K562 (cell line): ENCODE data around the gene COPS4. TPM values are rescaled to one million over a fixed set of nuclear protein-coding genes. Genes with fewer than 3 reads are reported as not detected.

ENCODE experiments used
- ATAC-seq: fragments of 200-7000 bp; cut with Tn5 transposase; 3 replicates; pipeline ENCODE4 v1.9.1; 2020; ENCODE audit warnings: moderate library complexity
- BruUV-seq: library from RNA; stranded (reverse); fragments of 400-500 nt; replicated peaks from 2 replicates; lab custom pipeline; 2021; lab: Mats Ljungman, UMichigan
- CTCF ChIA-PET: fragments of 300-600 bp; formaldehyde crosslinking; extraction: SDS; loops from one replicate; lab custom pipeline; 2021; ENCODE audit warnings: low intra/inter-chr PET ratio; lab: Yijun Ruan, JAX
- POLR2A ChIA-PET: fragments of 300-600, 350-650 bp; sonication (Branson Sonifier 250); formaldehyde crosslinking; extraction: SDS; loops from one replicate; lab custom pipeline; 2021; ENCODE audit warnings: antibody characterized with exemption, inconsistent platforms; lab: Yijun Ruan, JAX
- DNase-seq, 4 experiments: peaks; one replicate each; pipeline versions ENCODE4 v3.0.0 to v3.0.0-alpha.2; 2011 to 2018; ENCODE audit warnings: low spot score in 3 of 4, mixed read lengths in 3 of 4; ENCODE audit errors: extremely low read depth in 1 of 4
- FAIRE-seq: peaks from 2 replicates; lab custom pipeline; 2011; peaks lifted over from hg19 to GRCh38; lab: Jason Lieb, UNC
- H2AFZ ChIP-seq: 2 replicates; pipeline ENCODE4 v1.6.0; 2011; ENCODE audit warnings: low read depth, low read length, control low read depth, inconsistent platforms
- H3K27ac ChIP-seq: fragments of 200-600 bp; 3 replicates; pipeline ENCODE4 v1.8.0; 2011; ENCODE audit warnings: low read depth, mild to moderate bottlenecking, control low read depth, inconsistent platforms, low read length, moderate library complexity, mixed read lengths; ENCODE audit errors: extremely low read depth
- H3K27me3 ChIP-seq, 2 experiments: fragments of 300-600 bp in 1 of 2; 2 replicates in 1 of 2; 3 replicates in 1 of 2; pipeline versions ENCODE4 v1.6.0 to v1.8.0; 2011; ENCODE audit warnings: inconsistent platforms in 2 of 2, low read length in 2 of 2, mild to moderate bottlenecking in 1 of 2, mixed read lengths in 1 of 2, moderate library complexity in 1 of 2; ENCODE audit not compliant: control insufficient read depth in 2 of 2, insufficient read depth in 2 of 2
- H3K36me3 ChIP-seq: fragments of 300-600 bp; 3 replicates; pipeline ENCODE4 v1.8.0; 2011; ENCODE audit warnings: mild to moderate bottlenecking, low read length, inconsistent platforms; ENCODE audit not compliant: control insufficient read depth, insufficient read depth
- H3K4me1 ChIP-seq, 2 experiments: fragments of 200-600 bp in 1 of 2; replicated peaks in 1 of 2; 2 replicates in 1 of 2; 3 replicates in 1 of 2; pipeline versions ENCODE4 v1.5.1 to v1.8.0; 2011; ENCODE audit warnings: inconsistent platforms in 2 of 2, low read length in 2 of 2, mild to moderate bottlenecking in 1 of 2, mixed read lengths in 1 of 2, moderate library complexity in 1 of 2; ENCODE audit not compliant: control insufficient read depth in 2 of 2, insufficient read depth in 2 of 2
- H3K4me2 ChIP-seq: 2 replicates; pipeline ENCODE4 v1.6.1; 2011; ENCODE audit warnings: low read length, control low read depth, inconsistent platforms, mixed read lengths; ENCODE audit not compliant: insufficient read depth
- H3K4me3 ChIP-seq: fragments of 200-600 bp; sonication (generic), shearing (Covaris generic); 2 replicates; pipeline ENCODE4 v1.5.1; 2016; ENCODE audit warnings: control low read depth, inconsistent platforms
- H3K79me2 ChIP-seq: fragments of 200-600 bp; 3 replicates; pipeline ENCODE4 v1.8.0; 2011; ENCODE audit warnings: low read length, inconsistent platforms; ENCODE audit not compliant: control insufficient read depth, insufficient read depth
- H3K9ac ChIP-seq, 2 experiments: 2 replicates each; pipeline versions ENCODE4 v1.6.0 to v1.6.1; 2011; ENCODE audit warnings: low read depth in 2 of 2, low read length in 2 of 2, control low read depth in 1 of 2, inconsistent platforms in 1 of 2, mild to moderate bottlenecking in 1 of 2, mixed read lengths in 1 of 2; ENCODE audit not compliant: insufficient read depth in 1 of 2
- H3K9me1 ChIP-seq: one replicate; pipeline ENCODE4 v1.6.0; 2011; ENCODE audit warnings: inconsistent platforms, mild to moderate bottlenecking, low read length, moderate library complexity; ENCODE audit not compliant: control insufficient read depth, insufficient read depth
- H3K9me3 ChIP-seq: replicated peaks from 2 replicates; pipeline ENCODE4 v1.5.1; 2011; ENCODE audit warnings: low read depth, low read length, inconsistent platforms; ENCODE audit not compliant: control insufficient read depth, insufficient read depth
- H4K20me1 ChIP-seq: replicated peaks from 2 replicates; pipeline ENCODE4 v1.6.1; 2011; ENCODE audit warnings: low read length, inconsistent platforms, mixed read lengths; ENCODE audit not compliant: control insufficient read depth, insufficient read depth
- ARID1B ChIP-seq: fragments of 450-650 bp; IDR thresholded peaks from 2 replicates; pipeline ENCODE4 v1.6.1; 2016; ENCODE audit warnings: antibody characterized with exemption, mild to moderate bottlenecking, inconsistent platforms
- CTCF ChIP-seq, 3 experiments: IDR thresholded peaks in 2 of 3; conservative IDR thresholded peaks in 1 of 3; 2 replicates each; pipeline ENCODE4 v1.5.1; 2011 to 2012; ENCODE audit warnings: low read length in 3 of 3, mild to moderate bottlenecking in 3 of 3, control low read depth in 2 of 3, improper control_type of control experiment in 1 of 3, inconsistent platforms in 1 of 3, low read depth in 1 of 3, mixed read lengths in 1 of 3, moderate library complexity in 1 of 3; ENCODE audit not compliant: insufficient read depth in 2 of 3
- HCFC1 ChIP-seq: IDR thresholded peaks from 2 replicates; pipeline ENCODE4 v1.6.1; 2012; ENCODE audit warnings: low read depth, low read length, improper control_type of control experiment
- HMG20A ChIP-seq: fragments of 450-650 bp; formaldehyde crosslinking; conservative IDR thresholded peaks from 2 replicates; pipeline ENCODE4 v1.4.0; 2020; ENCODE audit warnings: mild to moderate bottlenecking, mixed read lengths
- NCOA1 ChIP-seq: fragments of 450-650 bp; IDR thresholded peaks from 2 replicates; pipeline ENCODE4 v1.6.1; 2016; ENCODE audit warnings: low read depth
- POLR2B ChIP-seq: fragments of 450-650 bp; IDR thresholded peaks from 2 replicates; pipeline ENCODE4 v1.6.1; 2018; ENCODE audit warnings: low read depth; ENCODE audit not compliant: partially characterized antibody
- PRDM10 ChIP-seq: fragments of 450-650 bp; IDR thresholded peaks from 2 replicates; pipeline ENCODE4 v1.6.1; 2018; ENCODE audit not compliant: partially characterized antibody
- PTRF ChIP-seq: fragments of 450-650 bp; IDR thresholded peaks from 2 replicates; pipeline ENCODE4 v1.6.1; 2016; ENCODE audit warnings: mild to moderate bottlenecking, missing genetic modification characterization, missing compliant biosample characterization
- SLC30A9 ChIP-seq: fragments of 250-450 bp; sonication (Bioruptor Pico); IDR thresholded peaks from 2 replicates; pipeline ENCODE4 v1.8.0; 2022; ENCODE audit warnings: mild to moderate bottlenecking, moderate library complexity
- SMARCA4 ChIP-seq: fragments of 450-650 bp; IDR thresholded peaks from 2 replicates; pipeline ENCODE4 v1.6.1; 2016
- TAF15 ChIP-seq: fragments of 200-400 bp; formaldehyde crosslinking; IDR thresholded peaks from 2 replicates; pipeline ENCODE4 v1.6.1; 2017; ENCODE audit warnings: mild to moderate bottlenecking, low read depth, low read length, moderate library complexity
- TAF9B ChIP-seq: fragments of 450-650 bp; IDR thresholded peaks from 2 replicates; pipeline ENCODE4 v1.6.1; 2018; ENCODE audit warnings: mild to moderate bottlenecking; ENCODE audit not compliant: partially characterized antibody
- ZNF316 ChIP-seq: fragments of 450-650 bp; IDR thresholded peaks from 2 replicates; pipeline ENCODE4 v1.6.1; 2016
- ZNF444 ChIP-seq: fragments of 250-450 bp; sonication (Bioruptor Pico); IDR thresholded peaks from 2 replicates; pipeline ENCODE4 v1.4.0; 2020; ENCODE audit warnings: mild to moderate bottlenecking, moderate library complexity
- ZNF77 ChIP-seq: fragments of 250-450 bp; sonication (Bioruptor Pico); IDR thresholded peaks from 2 replicates; pipeline ENCODE4 v1.5.0; 2020
- WGBS: fragments of 100-300 bp; shearing (Covaris generic); methylation state at CpG from one replicate; pipeline ENCODE4 v1.1.6; 2016; ENCODE audit warnings: low coverage, mixed read lengths; ENCODE audit not compliant: insufficient coverage; ENCODE audit errors: missing lambda C conversion rate; 5-methylcytosine and 5-hydroxymethylcytosine counted together
- in situ Hi-C: fragments of 300-500 bp; cut with MboI; formaldehyde crosslinking; loops from 4 replicates; pipeline ENCODE4 v1.15.0; 2018; ENCODE audit warnings: inconsistent platforms, mixed read lengths
- intact Hi-C: fragments of 100-400 bp; cut with micrococcal nuclease; formaldehyde crosslinking; loops from 2 replicates; pipeline ENCODE4 v1.14.2; 2022
- polyA plus RNA-seq, 8 experiments: library from polyadenylated mRNA; depleted of rRNA in 4 of 8; stranded (reverse) in 5 of 8; unstranded in 3 of 8; fragments of >200 nt; fragmentation: Nextera tagmentation in 2 of 8; fragmentation: Illumina TruSeq in 1 of 8; extraction: Ambion mirVana in 2 of 8; extraction: Trizol in 1 of 8; gene quantifications; 2 replicates each; pipeline versions ENCODE4 v1.2.1 to v1.2.3, GENCODE V29; 2011 to 2014; ENCODE audit warnings: inconsistent platforms in 1 of 8, missing spikeins in 1 of 8
- total RNA-seq, 7 experiments: library from RNA; depleted of rRNA in 6 of 7; stranded (reverse); fragments of >200 nt in 6 of 7; fragmentation: Illumina TruSeq in 2 of 7; extraction: Trizol in 2 of 7; gene quantifications; 2 replicates each; pipeline versions ENCODE4 v1.2.1 to v1.2.3, GENCODE V29; 2011 to 2021; ENCODE audit warnings: low replicate concordance in 1 of 7

COPS4 gene
- total and polyA plus RNA-seq, 9 of the 15 experiments (the other 6 are each of a cell fraction or from before 2014, with no cell fraction given), result 44.7 to 180 (median 70.9) TPM

GRCh38 chr4:83012687-83013419, 22.1 kb upstream of the COPS4 start:
- in situ Hi-C loops (no loop called here), intact Hi-C loops (loop anchor here (1.0 to 10.0 kb wide), 5 partner anchors 22 to 638 kb away; partner anchors contain the start of genes COPS4, COQ2, HNRNPD and THAP9)
- Histone ChIP-seq H3K27ac (peak overlapping the region; percentile 89), H3K4me2 (peak overlapping the region; percentile 92), H3K9me3 (no peaks in the 10 kb centered on the region), H3K9me1 (no peaks in the 10 kb centered on the region), H2AFZ (peak overlapping the region; percentile 90), H3K9ac (peak overlapping the region; percentile 85 to 97), H3K4me1 (peaks cover 6 to 16% of the 10 kb centered on the region in 2 experiments; a peak in 3 of 5 replicates), H3K79me2 (peaks cover 47% of the 10 kb centered on the region), H3K27me3 (no peaks in the 10 kb centered on the region), H4K20me1 (no peaks in the 10 kb centered on the region), H3K4me3 (peak overlapping the region; percentile 87), H3K36me3 (no peaks in the 10 kb centered on the region)
- POLR2A ChIA-PET, result interaction anchor here (0.6 to 2.9 kb wide), 13 partner anchors 10 to 661 kb away, joined by 3 to 14 read pairs (median 5); partner anchors contain the start of genes COPS4 and THAP9
- peak; percentile 85 for ATAC-seq
- peak; percentile 94 to 99 (median 96) for DNase-seq
- CTCF ChIA-PET, result interaction anchor here (0.8 kb wide), 1 partner anchor 21 kb away, joined by 6 read pairs; no protein-coding TSS in a partner anchor
- BruUV-seq, result no TSS peak
- WGBS, result under 1% methylated on average over 47 of the region's 73 CpGs
- FAIRE-seq, result peak; percentile 98
- TF ChIP-seq PTRF (tag), result no peak
- TF ChIP-seq HCFC1, result peak; percentile 78
- no peak; the same call in 1 of the 2 replicates for TF ChIP-seq NCOA1
- no peak for TF ChIP-seq SLC30A9 (CRISPR knock-in tag)
- TF ChIP-seq ZNF316, result peak; percentile 94
- TF ChIP-seq PRDM10, result peak; percentile 99
- TF ChIP-seq TAF15, result no peak
- TF ChIP-seq HMG20A (CRISPR knock-in tag), result no peak
- TF ChIP-seq POLR2B, result peak; percentile 82
- TF ChIP-seq TAF9B, result peak; percentile 77
- peak; percentile 72 for TF ChIP-seq ARID1B
- TF ChIP-seq ZNF444 (CRISPR knock-in tag), result no peak
- TF ChIP-seq CTCF (IDR thresholded peaks at IDR 0.05 in 2 of 3, conservative IDR thresholded peaks at IDR 0.05 in 1 of 3; ENCODE audit: insufficient read depth in 2 of 3, low read depth in 1 of 3, low read length in 3 of 3), result peak; percentile 60 to 74 (median 63); a peak in 4 of 6 replicates
- TF ChIP-seq SMARCA4, result peak; percentile 75
- no peak for TF ChIP-seq ZNF77
